Osteoblast (primary cell): ENCODE results near the gene S100P. TPM values are rescaled to one million over a fixed set of nuclear protein-coding genes. Genes with fewer than 3 reads are reported as not detected.

Experiments used
- DNase-seq: peaks from one replicate; pipeline ENCODE4 v3.0.0; 2011; ENCODE audit warnings: low spot score, mixed read lengths; ENCODE audit not compliant: insufficient read length; ENCODE audit errors: missing footprints
- H2AFZ ChIP-seq: 2 replicates; pipeline ENCODE4 v1.6.0; 2011; ENCODE audit warnings: mild to moderate bottlenecking, low read length
- H3K27ac ChIP-seq: 2 replicates; pipeline ENCODE4 v1.5.1; 2011; ENCODE audit warnings: mild to moderate bottlenecking, low read depth, low read length, moderate library complexity
- H3K27me3 ChIP-seq: 2 replicates; pipeline ENCODE4 v1.6.0; 2012; ENCODE audit warnings: mild to moderate bottlenecking, control low read depth, inconsistent platforms, low read length, moderate library complexity; ENCODE audit not compliant: insufficient read depth
- H3K36me3 ChIP-seq: 2 replicates; pipeline ENCODE4 v1.5.1; 2011; ENCODE audit warnings: mild to moderate bottlenecking, low read length, control low read depth, moderate library complexity; ENCODE audit not compliant: insufficient read depth
- H3K4me1 ChIP-seq: 2 replicates; pipeline ENCODE4 v1.5.1; 2011; ENCODE audit warnings: mild to moderate bottlenecking, low read length, control low read depth, moderate library complexity; ENCODE audit not compliant: insufficient read depth
- H3K4me2 ChIP-seq: 2 replicates; pipeline ENCODE4 v1.6.0; 2011; ENCODE audit warnings: mild to moderate bottlenecking, low read length; ENCODE audit not compliant: insufficient read depth
- H3K4me3 ChIP-seq: fragments of 200-600 bp; sonication (generic); 3 replicates; pipeline ENCODE4 v1.5.1; 2012; ENCODE audit warnings: mild to moderate bottlenecking, low read length, inconsistent platforms; ENCODE audit not compliant: insufficient read depth
- H3K79me2 ChIP-seq: 2 replicates; pipeline ENCODE4 v1.6.0; 2012; ENCODE audit warnings: mild to moderate bottlenecking, low read length, control low read depth, inconsistent platforms; ENCODE audit not compliant: insufficient read depth
- H3K9me3 ChIP-seq: 2 replicates; pipeline ENCODE4 v1.5.1; 2011; ENCODE audit warnings: low read depth, low read length, control low read depth
- H4K20me1 ChIP-seq: 2 replicates; pipeline ENCODE4 v1.6.0; 2012; ENCODE audit warnings: mild to moderate bottlenecking, low read length, control low read depth; ENCODE audit not compliant: insufficient read depth
- total RNA-seq: library from RNA; depleted of rRNA; stranded (reverse); fragments of >200 nt; gene quantifications from 2 replicates; pipeline ENCODE4 v1.2.3, GENCODE V29; 2012
- TF ChIP-seq, protein P1 (sequence below): IDR thresholded peaks from 2 replicates; pipeline ENCODE4 v1.5.1; 2011; ENCODE audit warnings: mild to moderate bottlenecking, low read depth, low read length, moderate library complexity; ENCODE audit errors: extremely low read depth

The S100P gene
- 0.29 and 0.36 TPM in 2 replicates for total RNA-seq

DNA sequence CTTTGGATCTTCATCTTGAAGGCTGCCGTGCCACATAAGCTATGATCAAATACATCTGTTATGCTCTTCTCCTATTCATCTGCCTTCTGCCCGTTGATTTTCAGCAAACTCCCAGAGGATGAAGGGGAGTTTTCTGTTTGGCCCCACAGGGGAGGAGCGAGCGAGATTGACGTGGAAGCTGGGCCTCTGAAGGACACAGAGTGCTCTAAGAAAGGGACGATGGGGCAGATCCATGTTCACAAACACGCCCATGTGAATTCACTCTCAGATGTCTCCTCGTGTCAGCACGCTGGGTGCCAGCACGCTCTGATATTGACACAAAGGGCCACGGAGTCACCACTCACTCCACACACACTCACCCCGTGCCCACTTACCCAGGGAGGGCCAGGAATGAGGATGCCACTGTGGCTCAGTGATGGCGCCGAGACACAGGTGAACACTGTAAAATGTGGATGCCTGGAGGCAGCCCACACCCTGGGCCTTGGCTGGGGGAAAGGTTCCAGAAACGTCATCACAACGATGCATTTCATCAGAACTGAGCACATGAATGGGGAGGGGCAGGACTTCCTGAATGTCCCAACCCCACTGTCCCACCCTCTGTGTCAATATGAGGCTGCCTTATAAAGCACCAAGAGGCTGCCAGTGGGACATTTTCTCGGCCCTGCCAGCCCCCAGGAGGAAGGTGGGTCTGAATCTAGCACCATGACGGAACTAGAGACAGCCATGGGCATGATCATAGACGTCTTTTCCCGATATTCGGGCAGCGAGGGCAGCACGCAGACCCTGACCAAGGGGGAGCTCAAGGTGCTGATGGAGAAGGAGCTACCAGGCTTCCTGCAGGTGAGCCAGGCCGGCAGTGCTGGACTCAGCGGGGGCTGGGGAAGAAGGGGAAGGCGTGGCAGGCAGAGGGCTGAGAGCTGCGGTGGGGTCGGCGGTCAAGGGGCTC, at the start of gene S100P:
Gene S100P (plus strand): TSS at position 648 of the 946 bp plus-strand sequence. CDS start 55 bp downstream, at position 703.
- DNase-seq = no peak
- no peaks in the 10 kb centered on the region for H3K79me2 ChIP-seq

DNA sequence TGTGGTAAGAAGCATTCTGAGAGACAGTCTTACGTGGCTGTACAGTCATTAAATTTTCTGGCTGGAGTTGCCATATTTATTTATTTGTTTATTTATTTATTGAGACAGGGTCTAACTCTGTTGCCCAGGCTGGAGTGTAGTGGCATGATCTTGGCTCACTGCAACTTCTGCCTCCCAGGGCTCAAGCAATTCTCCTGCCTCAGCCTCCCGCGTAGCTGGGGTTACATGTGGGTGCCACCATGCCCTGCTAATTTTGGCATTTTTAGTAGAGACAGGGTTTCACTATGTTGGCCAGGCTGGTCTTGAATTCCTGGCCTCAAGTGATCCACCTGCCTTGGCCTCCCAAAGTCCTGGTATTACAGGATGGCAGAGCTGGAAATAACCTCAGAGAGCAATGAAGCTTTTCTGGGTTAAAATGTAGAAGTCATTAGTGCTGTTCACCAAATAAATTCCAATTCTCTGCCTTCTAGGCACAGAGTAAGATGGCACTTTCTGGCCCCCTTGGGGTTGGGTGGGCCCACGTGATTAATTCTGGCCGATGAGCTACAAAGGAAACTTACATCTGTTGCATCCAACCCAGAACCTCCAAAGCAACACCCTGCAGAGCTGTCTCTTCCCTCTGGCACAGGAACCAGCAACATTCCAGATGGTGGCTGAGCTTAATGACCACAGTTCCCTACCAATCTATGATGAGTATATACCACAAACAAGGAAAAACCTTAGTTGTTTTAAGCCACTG, 48.7 kb upstream of the S100P start:
- Histone ChIP-seq H2AFZ (no peak overlapping the region), H3K4me3 (no peak overlapping the region), H4K20me1 (peaks cover 30% of the 10 kb centered on the region), H3K79me2 (peaks cover 31% of the 10 kb centered on the region), H3K4me1 (peaks cover 10% of the 10 kb centered on the region), H3K4me2 (no peak overlapping the region), H3K9me3 (no peaks in the 10 kb centered on the region), H3K27me3 (no peaks in the 10 kb centered on the region), H3K36me3 (peaks cover 15% of the 10 kb centered on the region), H3K27ac (no peak overlapping the region)
- TF ChIP-seq, protein P1, sequence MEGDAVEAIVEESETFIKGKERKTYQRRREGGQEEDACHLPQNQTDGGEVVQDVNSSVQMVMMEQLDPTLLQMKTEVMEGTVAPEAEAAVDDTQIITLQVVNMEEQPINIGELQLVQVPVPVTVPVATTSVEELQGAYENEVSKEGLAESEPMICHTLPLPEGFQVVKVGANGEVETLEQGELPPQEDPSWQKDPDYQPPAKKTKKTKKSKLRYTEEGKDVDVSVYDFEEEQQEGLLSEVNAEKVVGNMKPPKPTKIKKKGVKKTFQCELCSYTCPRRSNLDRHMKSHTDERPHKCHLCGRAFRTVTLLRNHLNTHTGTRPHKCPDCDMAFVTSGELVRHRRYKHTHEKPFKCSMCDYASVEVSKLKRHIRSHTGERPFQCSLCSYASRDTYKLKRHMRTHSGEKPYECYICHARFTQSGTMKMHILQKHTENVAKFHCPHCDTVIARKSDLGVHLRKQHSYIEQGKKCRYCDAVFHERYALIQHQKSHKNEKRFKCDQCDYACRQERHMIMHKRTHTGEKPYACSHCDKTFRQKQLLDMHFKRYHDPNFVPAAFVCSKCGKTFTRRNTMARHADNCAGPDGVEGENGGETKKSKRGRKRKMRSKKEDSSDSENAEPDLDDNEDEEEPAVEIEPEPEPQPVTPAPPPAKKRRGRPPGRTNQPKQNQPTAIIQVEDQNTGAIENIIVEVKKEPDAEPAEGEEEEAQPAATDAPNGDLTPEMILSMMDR = no peak
- DNase-seq = no peak

More for the DNA sequence above, at the start of gene S100P:
- H3K4me3 ChIP-seq = no peak within 1 kb of the TSS
- TF ChIP-seq, protein P1 = no peak
- peaks cover 16% of the 10 kb centered on the region for H3K4me1 ChIP-seq
- no peaks in the 10 kb centered on the region for H3K9me3 ChIP-seq
- H3K27ac ChIP-seq = no peak within 1 kb of the TSS
- H4K20me1 ChIP-seq = no peaks in the 10 kb centered on the region
- no peak within 1 kb of the TSS for H3K4me2 ChIP-seq
- H3K27me3 ChIP-seq = no peaks in the 10 kb centered on the region
- H3K36me3 ChIP-seq = no peaks in the 10 kb centered on the region
- peak within 1 kb of the TSS; percentile 46 for H2AFZ ChIP-seq

DNA sequence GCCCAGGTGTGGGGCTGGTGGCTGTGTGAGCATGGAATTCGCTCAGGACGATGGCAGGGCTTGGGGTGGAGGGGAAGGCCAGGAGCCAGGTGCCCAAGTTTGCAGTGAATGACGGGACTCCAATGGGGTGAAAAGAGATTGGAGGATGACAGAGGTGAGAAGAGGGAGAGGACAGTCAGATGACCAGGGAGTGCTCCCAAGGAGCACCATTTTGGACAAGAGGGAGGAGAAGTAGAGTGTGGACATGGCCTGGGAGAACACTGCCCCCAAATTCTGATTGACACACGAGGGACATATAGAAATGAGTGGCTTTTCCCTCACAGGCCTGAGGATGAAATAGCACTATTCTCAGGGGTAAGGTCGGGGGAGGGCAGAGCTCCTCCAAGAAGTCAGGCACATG, 46.5 kb upstream of the S100P start:
- Histone ChIP-seq H3K79me2 (peaks cover 18% of the 10 kb centered on the region), H3K27me3 (no peaks in the 10 kb centered on the region), H3K4me3 (no peak overlapping the region), H3K4me2 (no peak overlapping the region), H2AFZ (no peak overlapping the region), H3K36me3 (peaks cover 10% of the 10 kb centered on the region), H3K4me1 (peaks cover 2% of the 10 kb centered on the region), H3K27ac (no peak overlapping the region), H3K9me3 (no peaks in the 10 kb centered on the region), H4K20me1 (peaks cover 14% of the 10 kb centered on the region)
- TF ChIP-seq, protein P1 = no peak
- no peak for DNase-seq
